HepG2 (cell line): Measurements from ENCODE around the gene SPG7. TPM values are rescaled to one million over a fixed set of nuclear protein-coding genes. Genes with fewer than 3 reads are reported as not detected.

ENCODE experiments used
- GLMP ChIP-seq: sonication (generic); formaldehyde crosslinking; IDR thresholded peaks from 2 replicates; pipeline ENCODE4 v1.9.0; 2021; ENCODE audit warnings: missing genetic modification reagents, mild to moderate bottlenecking, borderline replicate concordance
- HOXA9 ChIP-seq: sonication (generic); formaldehyde crosslinking; IDR thresholded peaks from 2 replicates; pipeline ENCODE4 v1.8.1; 2022; ENCODE audit warnings: missing genetic modification reagents, mild to moderate bottlenecking, moderate library complexity, borderline replicate concordance
- KAT7 ChIP-seq: IDR thresholded peaks from 2 replicates; pipeline ENCODE4 v1.6.1; 2018; ENCODE audit warnings: borderline replicate concordance, missing compliant biosample characterization
- MLX ChIP-seq: IDR thresholded peaks from 2 replicates; pipeline ENCODE4 v1.6.1; 2016
- NPAS2 ChIP-seq: sonication (generic); formaldehyde crosslinking; IDR thresholded peaks from 2 replicates; pipeline ENCODE4 v1.8.0; 2022; ENCODE audit warnings: mild to moderate bottlenecking, missing genetic modification reagents, borderline replicate concordance
- NR1H2 ChIP-seq: sonication (generic); formaldehyde crosslinking; IDR thresholded peaks from 2 replicates; pipeline ENCODE4 v1.8.1; 2022; ENCODE audit warnings: low read depth, missing genetic modification reagents, borderline replicate concordance
- RORA ChIP-seq: sonication (generic); formaldehyde crosslinking; IDR thresholded peaks from 2 replicates; pipeline ENCODE4 v1.5.0; 2020; ENCODE audit warnings: mild to moderate bottlenecking, missing genetic modification reagents, moderate library complexity
- SRY ChIP-seq: sonication (generic); formaldehyde crosslinking; IDR thresholded peaks from 2 replicates; pipeline ENCODE4 v1.8.0; 2022; ENCODE audit warnings: mild to moderate bottlenecking, missing genetic modification reagents
- TCF12 ChIP-seq, 2 experiments: fragments of 450-650 bp in 1 of 2; sonication (generic) in 1 of 2; formaldehyde crosslinking in 1 of 2; IDR thresholded peaks; 2 replicates each; pipeline versions ENCODE4 v1.6.1 to v1.8.0; 2017 to 2022; ENCODE audit warnings: antibody characterized with exemption in 1 of 2, mild to moderate bottlenecking in 1 of 2, missing genetic modification reagents in 1 of 2, moderate library complexity in 1 of 2
- WIZ ChIP-seq: sonication (generic); formaldehyde crosslinking; IDR thresholded peaks from 2 replicates; pipeline ENCODE4 v1.5.1; 2020; ENCODE audit warnings: mild to moderate bottlenecking, missing genetic modification reagents
- ZNF234 ChIP-seq: sonication (generic); formaldehyde crosslinking; conservative IDR thresholded peaks from 2 replicates; pipeline ENCODE4 v1.5.1; 2020; ENCODE audit warnings: mild to moderate bottlenecking, missing genetic modification reagents
- ZNF235 ChIP-seq: sonication (generic); formaldehyde crosslinking; IDR thresholded peaks from 2 replicates; pipeline ENCODE4 v1.8.1; 2023; ENCODE audit warnings: mild to moderate bottlenecking, missing genetic modification reagents, borderline replicate concordance
- ZNF431 ChIP-seq: sonication (generic); formaldehyde crosslinking; IDR thresholded peaks from 2 replicates; pipeline ENCODE4 v1.9.0; 2022; ENCODE audit warnings: missing genetic modification reagents, low read depth, mild to moderate bottlenecking, borderline replicate concordance
- ZNF501 ChIP-seq: sonication (generic); formaldehyde crosslinking; IDR thresholded peaks from 2 replicates; pipeline ENCODE4 v1.5.1; 2020; ENCODE audit warnings: mild to moderate bottlenecking, moderate library complexity, missing genetic modification reagents
- ZNF547 ChIP-seq: sonication (generic); formaldehyde crosslinking; IDR thresholded peaks from 2 replicates; pipeline ENCODE4 v1.5.1; 2020; ENCODE audit warnings: mild to moderate bottlenecking, missing genetic modification reagents
- ZNF569 ChIP-seq: sonication (generic); formaldehyde crosslinking; IDR thresholded peaks from 2 replicates; pipeline ENCODE4 v1.5.0; 2020; ENCODE audit warnings: mild to moderate bottlenecking, missing genetic modification reagents, moderate library complexity, borderline replicate concordance
- ZNF598 ChIP-seq: sonication (generic); formaldehyde crosslinking; IDR thresholded peaks from 2 replicates; pipeline ENCODE4 v1.5.1; 2020; ENCODE audit warnings: mild to moderate bottlenecking, missing genetic modification reagents, borderline replicate concordance
- ZNF7 ChIP-seq: IDR thresholded peaks from 2 replicates; pipeline ENCODE4 v1.6.1; 2016; ENCODE audit warnings: missing biosample characterization, missing genetic modification reagents
- polyA plus RNA-seq, 8 experiments: library from polyadenylated mRNA; depleted of rRNA in 3 of 8; stranded (reverse) in 7 of 8; unstranded in 1 of 8; fragments of >200 nt; fragmentation: Illumina TruSeq in 4 of 8; extraction: Trizol in 4 of 8; gene quantifications; 2 replicates each; pipeline versions ENCODE4 v1.2.1 to v1.2.3, GENCODE V29; 2011 to 2016; ENCODE audit warnings: low read depth in 4 of 8, missing spikeins in 1 of 8, mixed read lengths in 1 of 8; ENCODE audit not compliant: insufficient read depth in 1 of 8
- total RNA-seq, 5 experiments: library from RNA; depleted of rRNA; stranded (reverse); fragments of >200 nt; fragmentation: Illumina TruSeq; extraction: Trizol; gene quantifications; 2 replicates each; pipeline ENCODE4 v1.2.3, GENCODE V29; 2016; ENCODE audit warnings: low read depth in 1 of 5
- TF ChIP-seq, protein P1 (sequence below): sonication (generic); formaldehyde crosslinking; IDR thresholded peaks from 2 replicates; pipeline ENCODE4 v1.4.0; 2020; ENCODE audit warnings: missing genetic modification reagents
- TF ChIP-seq, protein P2 (sequence below): sonication (generic); formaldehyde crosslinking; IDR thresholded peaks from 2 replicates; pipeline ENCODE4 v1.8.1; 2022; ENCODE audit warnings: low read depth, mild to moderate bottlenecking, missing genetic modification reagents

The SPG7 gene
- total and polyA plus RNA-seq, 2 of the 13 experiments (the other 11 are each of a cell fraction or from before 2014, with no cell fraction given): 66.0 to 136 TPM

DNA sequence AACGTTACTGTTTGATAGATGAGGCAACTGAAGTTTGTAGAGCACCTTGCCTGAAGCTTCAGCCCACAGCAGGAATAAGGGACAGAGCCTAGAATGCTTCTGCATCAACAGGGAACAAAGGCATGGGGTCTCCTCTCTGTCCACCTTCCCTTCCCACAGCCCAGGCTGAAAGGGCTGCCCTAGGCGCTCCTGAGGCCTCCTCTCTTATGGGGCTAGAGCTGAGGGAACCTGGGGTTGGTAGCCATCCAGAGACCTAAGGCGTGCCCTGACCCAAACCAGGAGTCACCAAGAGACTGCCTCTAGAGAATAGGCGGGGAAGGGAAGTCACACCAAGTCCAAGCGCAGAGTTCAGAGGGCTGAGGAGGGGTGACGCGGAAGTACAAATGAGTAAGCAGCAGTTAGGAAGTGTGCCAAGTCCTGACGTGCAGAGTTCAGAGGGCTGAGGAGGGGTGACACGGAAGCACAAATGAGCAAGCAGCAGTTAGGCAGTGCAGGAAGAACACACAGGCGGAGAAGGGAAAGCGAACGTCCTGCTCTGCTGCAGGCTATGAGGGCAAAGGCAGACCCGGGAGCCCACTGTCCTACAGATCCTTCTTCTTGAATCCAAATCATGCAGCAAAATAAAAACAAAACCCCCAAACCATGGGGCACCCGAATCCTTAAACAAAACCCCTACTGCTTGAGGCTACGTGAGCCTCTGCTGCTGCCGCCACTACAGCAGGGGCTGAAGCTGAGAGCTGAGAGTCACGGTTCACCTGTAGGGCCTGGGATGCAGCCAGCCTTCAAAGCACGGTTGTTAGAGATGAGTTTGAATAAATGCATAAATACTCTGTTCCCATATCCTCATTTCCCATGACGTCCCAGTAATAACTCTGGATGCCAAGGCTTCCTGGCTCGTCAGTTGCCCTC lies 2.7 kb upstream of the SPG7 start (continued):
- no peak for TF ChIP-seq ZNF569 (CRISPR knock-in tag)
- TF ChIP-seq ZNF431 (CRISPR knock-in tag): peak; percentile 99
- TF ChIP-seq ZNF598 (CRISPR knock-in tag): peak; percentile 75; the same call in 1 of the 2 replicates
- peak; percentile 73; the same call in 1 of the 2 replicates for TF ChIP-seq ZNF547 (CRISPR knock-in tag)
- TF ChIP-seq NR1H2 (CRISPR knock-in tag): peak; percentile 74; the same call in 1 of the 2 replicates
- 0 out of 2 replicates have a peak, but pooled peaks have one; percentile 2 for TF ChIP-seq ZNF7
- 0 out of 2 replicates have a peak, but pooled peaks have one; percentile 67 for TF ChIP-seq SRY (CRISPR knock-in tag)
- peak; percentile 96 for TF ChIP-seq ZNF501 (CRISPR knock-in tag)
- TF ChIP-seq WIZ (CRISPR knock-in tag): no peak
- TF ChIP-seq, protein P1, sequence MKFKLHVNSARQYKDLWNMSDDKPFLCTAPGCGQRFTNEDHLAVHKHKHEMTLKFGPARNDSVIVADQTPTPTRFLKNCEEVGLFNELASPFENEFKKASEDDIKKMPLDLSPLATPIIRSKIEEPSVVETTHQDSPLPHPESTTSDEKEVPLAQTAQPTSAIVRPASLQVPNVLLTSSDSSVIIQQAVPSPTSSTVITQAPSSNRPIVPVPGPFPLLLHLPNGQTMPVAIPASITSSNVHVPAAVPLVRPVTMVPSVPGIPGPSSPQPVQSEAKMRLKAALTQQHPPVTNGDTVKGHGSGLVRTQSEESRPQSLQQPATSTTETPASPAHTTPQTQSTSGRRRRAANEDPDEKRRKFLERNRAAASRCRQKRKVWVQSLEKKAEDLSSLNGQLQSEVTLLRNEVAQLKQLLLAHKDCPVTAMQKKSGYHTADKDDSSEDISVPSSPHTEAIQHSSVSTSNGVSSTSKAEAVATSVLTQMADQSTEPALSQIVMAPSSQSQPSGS (CRISPR knock-in tag): peak; percentile 82
- TF ChIP-seq HOXA9 (CRISPR knock-in tag): no peak
- TF ChIP-seq ZNF234 (CRISPR knock-in tag): no peak
- no peak for TF ChIP-seq RORA (CRISPR knock-in tag)
- TF ChIP-seq KAT7 (CRISPR knock-in tag): peak; percentile 96
- TF ChIP-seq, protein P2, sequence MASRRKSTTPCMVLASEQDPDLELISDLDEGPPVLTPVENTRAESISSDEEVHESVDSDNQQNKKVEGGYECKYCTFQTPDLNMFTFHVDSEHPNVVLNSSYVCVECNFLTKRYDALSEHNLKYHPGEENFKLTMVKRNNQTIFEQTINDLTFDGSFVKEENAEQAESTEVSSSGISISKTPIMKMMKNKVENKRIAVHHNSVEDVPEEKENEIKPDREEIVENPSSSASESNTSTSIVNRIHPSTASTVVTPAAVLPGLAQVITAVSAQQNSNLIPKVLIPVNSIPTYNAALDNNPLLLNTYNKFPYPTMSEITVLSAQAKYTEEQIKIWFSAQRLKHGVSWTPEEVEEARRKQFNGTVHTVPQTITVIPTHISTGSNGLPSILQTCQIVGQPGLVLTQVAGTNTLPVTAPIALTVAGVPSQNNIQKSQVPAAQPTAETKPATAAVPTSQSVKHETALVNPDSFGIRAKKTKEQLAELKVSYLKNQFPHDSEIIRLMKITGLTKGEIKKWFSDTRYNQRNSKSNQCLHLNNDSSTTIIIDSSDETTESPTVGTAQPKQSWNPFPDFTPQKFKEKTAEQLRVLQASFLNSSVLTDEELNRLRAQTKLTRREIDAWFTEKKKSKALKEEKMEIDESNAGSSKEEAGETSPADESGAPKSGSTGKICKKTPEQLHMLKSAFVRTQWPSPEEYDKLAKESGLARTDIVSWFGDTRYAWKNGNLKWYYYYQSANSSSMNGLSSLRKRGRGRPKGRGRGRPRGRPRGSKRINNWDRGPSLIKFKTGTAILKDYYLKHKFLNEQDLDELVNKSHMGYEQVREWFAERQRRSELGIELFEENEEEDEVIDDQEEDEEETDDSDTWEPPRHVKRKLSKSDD (CRISPR knock-in tag): no peak
- TF ChIP-seq ZNF235 (CRISPR knock-in tag): no peak
- TF ChIP-seq NPAS2 (CRISPR knock-in tag): no peak
- no peak for TF ChIP-seq GLMP (CRISPR knock-in tag)
- no peak for TF ChIP-seq TCF12 (IDR thresholded peaks at IDR 0.05)
- TF ChIP-seq TCF12 (CRISPR knock-in tag; IDR thresholded peaks at IDR 0.05): peak; percentile 77; the same call in 1 of the 2 replicates
- peak; percentile 74; the same call in 1 of the 2 replicates for TF ChIP-seq MLX (CRISPR knock-in tag)
